ENCODE data around the gene PDHX.

Gene PDHX

GRCh38 chr11:35030716-35031213 lies 114.3 kb downstream of the PDHX start:
- no peak overlapping the region for H3K14ac ChIP-seq (ENCODE audit: low read length)
- peak overlapping the region; percentile 36 for H3K18ac ChIP-seq (ENCODE audit: low read length)
- no peak for DNase-seq (ENCODE audit: low spot score)
- H3K79me1 ChIP-seq (ENCODE audit: low read depth, low read length) = no peaks in the 10 kb centered on the region
- no peak overlapping the region for H2BK12ac ChIP-seq (ENCODE audit: low read length)
- no peak overlapping the region for H3K4me2 ChIP-seq (ENCODE audit: insufficient read depth, low read length, poor library complexity, severe bottlenecking)
- no peak overlapping the region for H2AK5ac ChIP-seq (ENCODE audit: low read depth, low read length)
- H3K9ac ChIP-seq (ENCODE audit: low read depth, low read length, poor library complexity) = no peak overlapping the region
- no peaks in the 10 kb centered on the region for H3K27me3 ChIP-seq (ENCODE audit: control insufficient read depth in 3 of 3, insufficient read depth in 3 of 3, low read depth in 1 of 3, low read length in 3 of 3)
- no peak overlapping the region for H2BK120ac ChIP-seq (ENCODE audit: low read depth, low read length)
- H2BK5ac ChIP-seq (ENCODE audit: low read length) = no peak overlapping the region
- H4K8ac ChIP-seq (ENCODE audit: low read depth, low read length) = no peak overlapping the region
- H2BK15ac ChIP-seq (ENCODE audit: low read length) = no peak overlapping the region
- no peaks in the 10 kb centered on the region for H3K36me3 ChIP-seq (replicated peaks in 1 of 2; ENCODE audit: control insufficient read depth in 2 of 2, insufficient read depth in 2 of 2, low read length in 2 of 2)
- no peak overlapping the region for H4K91ac ChIP-seq (ENCODE audit: low read depth, low read length, poor library complexity)
- no peak overlapping the region for H3K4me3 ChIP-seq (ENCODE audit: low read length in 2 of 2)
- no peaks in the 10 kb centered on the region for H3K4me1 ChIP-seq (ENCODE audit: control insufficient read depth in 2 of 2, insufficient read depth in 1 of 2, low read depth in 1 of 2, low read length in 2 of 2)
- H3K4ac ChIP-seq (ENCODE audit: low read length) = no peak overlapping the region
- H3K27ac ChIP-seq (replicated peaks; ENCODE audit: low read length) = no peak overlapping the region
- no CpG with 5 or more reads among the region's 11 CpGs for WGBS, 2 donors (ENCODE audit: extremely low coverage in 2 of 2, insufficient read length in 2 of 2, insufficient replicate concordance in 1 of 2)
- H3K23ac ChIP-seq (ENCODE audit: low read depth, low read length, poor library complexity) = no peak overlapping the region
- peaks cover 0 to 2% of the 10 kb centered on the region in 2 donors for H3K9me3 ChIP-seq (replicated peaks in 1 of 2; ENCODE audit: control insufficient read depth in 2 of 2, insufficient read depth in 1 of 2, low read depth in 1 of 2, low read length in 2 of 2)
- H2AFZ ChIP-seq (ENCODE audit: low read length) = no peak overlapping the region

DNA sequence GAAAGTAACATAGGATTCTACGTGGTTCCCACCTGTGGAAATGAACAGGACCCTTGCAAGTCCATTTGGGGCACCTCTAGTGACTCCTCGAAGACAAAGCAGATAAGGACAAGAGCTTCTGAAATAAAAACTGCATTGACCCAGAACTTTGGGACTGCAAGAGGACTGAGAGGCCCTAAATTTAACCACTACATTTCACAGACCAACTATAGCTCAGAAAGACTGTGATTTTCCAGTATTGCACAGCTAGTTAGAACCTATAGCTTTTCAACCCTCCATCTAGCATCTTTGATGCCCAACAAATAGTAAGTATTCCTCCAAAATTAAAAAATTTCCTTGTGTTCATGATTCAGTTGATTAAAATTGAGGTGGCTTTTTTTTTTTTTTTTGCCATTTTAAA lies 114.9 kb downstream of the PDHX start:
- no peak overlapping the region for H3K27ac ChIP-seq (replicated peaks; ENCODE audit: low read length)
- no peak overlapping the region for H3K4me3 ChIP-seq (ENCODE audit: low read length in 2 of 2)
- peaks cover 0 to 2% of the 10 kb centered on the region in 2 donors for H3K9me3 ChIP-seq (replicated peaks in 1 of 2; ENCODE audit: control insufficient read depth in 2 of 2, insufficient read depth in 1 of 2, low read depth in 1 of 2, low read length in 2 of 2)
- no peak overlapping the region for H2BK12ac ChIP-seq (ENCODE audit: low read length)
- H3K9ac ChIP-seq (ENCODE audit: low read depth, low read length, poor library complexity) = no peak overlapping the region
- no peak overlapping the region for H3K14ac ChIP-seq (ENCODE audit: low read length)
- no peaks in the 10 kb centered on the region for H3K27me3 ChIP-seq (ENCODE audit: control insufficient read depth in 3 of 3, insufficient read depth in 3 of 3, low read depth in 1 of 3, low read length in 3 of 3)
- H2BK15ac ChIP-seq (ENCODE audit: low read length) = no peak overlapping the region
- no peak overlapping the region for H4K8ac ChIP-seq (ENCODE audit: low read depth, low read length)
- H3K36me3 ChIP-seq (replicated peaks in 1 of 2; ENCODE audit: control insufficient read depth in 2 of 2, insufficient read depth in 2 of 2, low read length in 2 of 2) = no peaks in the 10 kb centered on the region
- H3K4ac ChIP-seq (ENCODE audit: low read length) = no peak overlapping the region
- H2BK120ac ChIP-seq (ENCODE audit: low read depth, low read length) = no peak overlapping the region
- H2BK5ac ChIP-seq (ENCODE audit: low read length) = no peak overlapping the region
- no CpG with 5 or more reads among the region's 2 CpGs for WGBS, 2 donors (ENCODE audit: extremely low coverage in 2 of 2, insufficient read length in 2 of 2, insufficient replicate concordance in 1 of 2)
- H3K18ac ChIP-seq (ENCODE audit: low read length) = no peak overlapping the region
- no peak overlapping the region for H3K4me2 ChIP-seq (ENCODE audit: insufficient read depth, low read length, poor library complexity, severe bottlenecking)
- H3K4me1 ChIP-seq (ENCODE audit: control insufficient read depth in 2 of 2, insufficient read depth in 1 of 2, low read depth in 1 of 2, low read length in 2 of 2) = no peaks in the 10 kb centered on the region
- no peak overlapping the region for H3K23ac ChIP-seq (ENCODE audit: low read depth, low read length, poor library complexity)
- no peaks in the 10 kb centered on the region for H3K79me1 ChIP-seq (ENCODE audit: low read depth, low read length)
- no peak overlapping the region for H4K91ac ChIP-seq (ENCODE audit: low read depth, low read length, poor library complexity)
- H2AFZ ChIP-seq (ENCODE audit: low read length) = no peak overlapping the region
- DNase-seq (ENCODE audit: low spot score) = no peak
- no peak overlapping the region for H2AK5ac ChIP-seq (ENCODE audit: low read depth, low read length)

- no peak overlapping the region for H3K23ac ChIP-seq (ENCODE audit: low read depth, low read length, poor library complexity)
- no peaks in the 10 kb centered on the region for H3K36me3 ChIP-seq (replicated peaks in 1 of 2; ENCODE audit: control insufficient read depth in 2 of 2, insufficient read depth in 2 of 2, low read length in 2 of 2)
- no peak overlapping the region for H2AFZ ChIP-seq (ENCODE audit: low read length)
- no CpG with 5 or more reads among the region's 1 CpG for WGBS, 2 donors (ENCODE audit: extremely low coverage in 2 of 2, insufficient read length in 2 of 2, insufficient replicate concordance in 1 of 2)
- no peak overlapping the region for H2BK5ac ChIP-seq (ENCODE audit: low read length)
- peaks cover 3% of the 10 kb centered on the region for H3K79me1 ChIP-seq (ENCODE audit: low read depth, low read length)
- no peak overlapping the region for H2BK120ac ChIP-seq (ENCODE audit: low read depth, low read length)
- no peak overlapping the region for H3K14ac ChIP-seq (ENCODE audit: low read length)
- no peak overlapping the region for H3K4me3 ChIP-seq (ENCODE audit: low read length in 2 of 2)
- no peaks in the 10 kb centered on the region for H3K4me1 ChIP-seq (ENCODE audit: control insufficient read depth in 2 of 2, insufficient read depth in 1 of 2, low read depth in 1 of 2, low read length in 2 of 2)
- H3K9me3 ChIP-seq (replicated peaks in 1 of 2; ENCODE audit: control insufficient read depth in 2 of 2, insufficient read depth in 1 of 2, low read depth in 1 of 2, low read length in 2 of 2) = no peaks in the 10 kb centered on the region
- H4K91ac ChIP-seq (ENCODE audit: low read depth, low read length, poor library complexity) = no peak overlapping the region
- H3K27me3 ChIP-seq (ENCODE audit: control insufficient read depth in 3 of 3, insufficient read depth in 3 of 3, low read depth in 1 of 3, low read length in 3 of 3) = no peaks in the 10 kb centered on the region
- no peak for DNase-seq (ENCODE audit: low spot score)
- H3K27ac ChIP-seq (replicated peaks; ENCODE audit: low read length) = no peak overlapping the region
- H2BK12ac ChIP-seq (ENCODE audit: low read length) = no peak overlapping the region
- H3K4ac ChIP-seq (ENCODE audit: low read length) = no peak overlapping the region
- H2AK5ac ChIP-seq (ENCODE audit: low read depth, low read length) = no peak overlapping the region
- H3K9ac ChIP-seq (ENCODE audit: low read depth, low read length, poor library complexity) = no peak overlapping the region
- H3K18ac ChIP-seq (ENCODE audit: low read length) = no peak overlapping the region
- H2BK15ac ChIP-seq (ENCODE audit: low read length) = no peak overlapping the region
- H3K4me2 ChIP-seq (ENCODE audit: insufficient read depth, low read length, poor library complexity, severe bottlenecking) = no peak overlapping the region
- H4K8ac ChIP-seq (ENCODE audit: low read depth, low read length) = no peak overlapping the region
Measured at GRCh38 chr11:35031867-35032266, 115.4 kb downstream of the PDHX start.

GRCh38 chr11:35033011-35033410 lies 116.6 kb downstream of the PDHX start:
- Histone ChIP-seq H3K23ac (ENCODE audit: low read depth, low read length, poor library complexity) (no peak overlapping the region), H2BK120ac (ENCODE audit: low read depth, low read length) (no peak overlapping the region), H3K4me3 (ENCODE audit: low read length in 2 of 2) (no peak overlapping the region), H2BK5ac (ENCODE audit: low read length) (no peak overlapping the region), H2BK12ac (ENCODE audit: low read length) (no peak overlapping the region), H3K36me3 (replicated peaks in 1 of 2; ENCODE audit: control insufficient read depth in 2 of 2, insufficient read depth in 2 of 2, low read length in 2 of 2) (no peaks in the 10 kb centered on the region), H3K4me1 (ENCODE audit: control insufficient read depth in 2 of 2, insufficient read depth in 1 of 2, low read depth in 1 of 2, low read length in 2 of 2) (no peaks in the 10 kb centered on the region), H3K27me3 (ENCODE audit: control insufficient read depth in 3 of 3, insufficient read depth in 3 of 3, low read depth in 1 of 3, low read length in 3 of 3) (no peaks in the 10 kb centered on the region), H2AK5ac (ENCODE audit: low read depth, low read length) (no peak overlapping the region), H4K8ac (ENCODE audit: low read depth, low read length) (no peak overlapping the region), H2BK15ac (ENCODE audit: low read length) (no peak overlapping the region), H3K4me2 (ENCODE audit: insufficient read depth, low read length, poor library complexity, severe bottlenecking) (no peak overlapping the region), H3K14ac (ENCODE audit: low read length) (no peak overlapping the region), H3K18ac (ENCODE audit: low read length) (no peak overlapping the region), H3K9ac (ENCODE audit: low read depth, low read length, poor library complexity) (no peak overlapping the region), H3K4ac (ENCODE audit: low read length) (no peak overlapping the region), H3K27ac (replicated peaks; ENCODE audit: low read length) (no peak overlapping the region), H3K79me1 (ENCODE audit: low read depth, low read length) (peaks cover 3% of the 10 kb centered on the region), H4K91ac (ENCODE audit: low read depth, low read length, poor library complexity) (no peak overlapping the region), H3K9me3 (replicated peaks in 1 of 2; ENCODE audit: control insufficient read depth in 2 of 2, insufficient read depth in 1 of 2, low read depth in 1 of 2, low read length in 2 of 2) (no peaks in the 10 kb centered on the region), H2AFZ (ENCODE audit: low read length) (no peak overlapping the region)
- no CpG with 5 or more reads among the region's 6 CpGs for WGBS, 2 donors (ENCODE audit: extremely low coverage in 2 of 2, insufficient read length in 2 of 2, insufficient replicate concordance in 1 of 2)
- DNase-seq (ENCODE audit: low spot score) = no peak
